H1 (cell line): ENCODE data around the gene SDC4. TPM values are rescaled to one million over a fixed set of nuclear protein-coding genes. Genes with fewer than 3 reads are reported as not detected.

Experiments used
- CTCF ChIA-PET: fragments of 300-600 bp; sonication (Branson Sonifier 250); formaldehyde crosslinking; loops from one replicate; lab custom pipeline; 2021; ENCODE audit not compliant: partially characterized antibody; lab: Charles Lee
- POLR2A ChIA-PET: fragments of 300-600 bp; sonication (Branson Sonifier 250); formaldehyde crosslinking; loops from one replicate; lab custom pipeline; 2021; ENCODE audit warnings: inconsistent platforms; ENCODE audit not compliant: partially characterized antibody; lab: Charles Lee
- DNase-seq, 2 experiments: peaks; one replicate each; pipeline versions ENCODE4 v3.0.0 to v3.0.0-alpha.2; 2010 to 2022; ENCODE audit warnings: low spot score in 2 of 2, low read depth in 1 of 2, mixed read lengths in 1 of 2
- FAIRE-seq: peaks from 2 replicates; lab custom pipeline; 2011; peaks lifted over from hg19 to GRCh38; lab: Jason Lieb, UNC
- H2AFZ ChIP-seq: 2 replicates; pipeline ENCODE4 v1.8.1; 2012; ENCODE audit warnings: low read length, inconsistent platforms
- H2AK5ac ChIP-seq: 2 replicates; pipeline ENCODE4 v1.6.1; 2013; ENCODE audit warnings: low read depth, low read length
- H2BK120ac ChIP-seq: replicated peaks from 2 replicates; pipeline ENCODE3; 2013; ENCODE audit warnings: low read depth, low read length, inconsistent platforms
- H2BK12ac ChIP-seq: 2 replicates; pipeline ENCODE4 v1.6.1; 2013; ENCODE audit warnings: low read depth, low read length
- H2BK15ac ChIP-seq: 2 replicates; pipeline ENCODE4 v1.6.1; 2013; ENCODE audit warnings: low read length
- H2BK20ac ChIP-seq: 2 replicates; pipeline ENCODE4 v1.6.1; 2013; ENCODE audit warnings: low read length
- H2BK5ac ChIP-seq: 2 replicates; pipeline ENCODE4 v1.6.1; 2013; ENCODE audit warnings: low read depth, low read length
- H3K14ac ChIP-seq: 2 replicates; pipeline ENCODE4 v1.6.1; 2013; ENCODE audit warnings: inconsistent platforms; ENCODE audit not compliant: insufficient read length
- H3K18ac ChIP-seq: 2 replicates; pipeline ENCODE4 v1.6.1; 2013; ENCODE audit warnings: low read length; ENCODE audit errors: extremely low read depth
- H3K23ac ChIP-seq: 2 replicates; pipeline ENCODE4 v1.6.1; 2013; ENCODE audit warnings: inconsistent platforms; ENCODE audit not compliant: insufficient read length
- H3K23me2 ChIP-seq: 2 replicates; pipeline ENCODE4 v1.6.1; 2013; ENCODE audit warnings: low read depth, low read length
- H3K27ac ChIP-seq: 2 replicates; pipeline ENCODE4 v1.6.1; 2011; ENCODE audit warnings: low read depth, low read length, inconsistent platforms
- H3K27me3 ChIP-seq, 4 experiments: replicated peaks in 1 of 4; 1 replicate in 1 of 4; 2 replicates in 3 of 4; pipeline versions ENCODE4 v1.6.1 to v1.8.1; 2011 to 2013; ENCODE audit warnings: low read length in 3 of 4, mild to moderate bottlenecking in 3 of 4, inconsistent platforms in 2 of 4, mixed read lengths in 2 of 4, moderate library complexity in 1 of 4; ENCODE audit not compliant: control insufficient read depth in 3 of 4, insufficient read depth in 3 of 4; ENCODE audit errors: extremely low read depth in 1 of 4
- H3K36me3 ChIP-seq, 4 experiments: 2 replicates each; pipeline versions ENCODE4 v1.6.1 to v1.8.1; 2011 to 2013; ENCODE audit warnings: mild to moderate bottlenecking in 4 of 4, low read length in 3 of 4, moderate library complexity in 2 of 4, control low read depth in 1 of 4, inconsistent platforms in 1 of 4; ENCODE audit not compliant: insufficient read depth in 4 of 4, control insufficient read depth in 2 of 4
- H3K4ac ChIP-seq: replicated peaks from 2 replicates; pipeline ENCODE3; 2013; ENCODE audit warnings: low read length, low read depth, mixed read lengths, inconsistent platforms; ENCODE audit not compliant: insufficient read length
- H3K4me1 ChIP-seq, 4 experiments: replicated peaks in 1 of 4; 1 replicate in 1 of 4; 2 replicates in 3 of 4; pipeline versions ENCODE4 v1.6.1 to v1.8.1; 2011 to 2013; ENCODE audit warnings: low read length in 3 of 4, inconsistent platforms in 2 of 4, mixed read lengths in 1 of 4; ENCODE audit not compliant: insufficient read depth in 4 of 4, control insufficient read depth in 3 of 4
- H3K4me2 ChIP-seq, 2 experiments: 2 replicates each; pipeline versions ENCODE4 v1.6.1 to v1.8.1; 2011 to 2013; ENCODE audit warnings: low read depth in 2 of 2, low read length in 2 of 2, control low read depth in 1 of 2, inconsistent platforms in 1 of 2, mild to moderate bottlenecking in 1 of 2; ENCODE audit not compliant: insufficient read depth in 1 of 2
- H3K4me3 ChIP-seq, 4 experiments: fragments of 200-600, 300-600 bp in 1 of 4; sonication (generic), shearing (Covaris generic), sonication (Bioruptor Twin) in 1 of 4; 2 replicates each; pipeline versions ENCODE4 v1.5.1 to v1.8.1; 2011 to 2016; ENCODE audit warnings: low read length in 4 of 4, low read depth in 3 of 4, control low read depth in 2 of 4, inconsistent platforms in 2 of 4, mild to moderate bottlenecking in 2 of 4, mixed read lengths in 1 of 4, moderate library complexity in 1 of 4; ENCODE audit not compliant: insufficient read depth in 2 of 4; ENCODE audit errors: extremely low read depth in 1 of 4
- H3K56ac ChIP-seq: replicated peaks from 2 replicates; pipeline ENCODE3; 2013; ENCODE audit warnings: low read depth, mild to moderate bottlenecking, mixed read lengths, low read length, inconsistent platforms; ENCODE audit not compliant: insufficient read length
- H3K79me1 ChIP-seq: 2 replicates; pipeline ENCODE4 v1.6.1; 2013; ENCODE audit warnings: low read depth, low read length, control low read depth
- H3K79me2 ChIP-seq, 2 experiments: 2 replicates each; pipeline versions ENCODE4 v1.6.1 to v1.8.1; 2012 to 2013; ENCODE audit warnings: low read length in 2 of 2, mild to moderate bottlenecking in 2 of 2, inconsistent platforms in 1 of 2; ENCODE audit not compliant: insufficient read depth in 2 of 2, control insufficient read depth in 1 of 2
- H3K9ac ChIP-seq, 4 experiments: replicated peaks in 1 of 4; 1 replicate in 1 of 4; 2 replicates in 3 of 4; pipeline versions ENCODE4 v1.6.1 to v1.8.1; 2011 to 2013; ENCODE audit warnings: low read depth in 3 of 4, low read length in 3 of 4, control low read depth in 2 of 4, mild to moderate bottlenecking in 2 of 4, moderate library complexity in 2 of 4, inconsistent platforms in 1 of 4; ENCODE audit errors: extremely low read depth in 1 of 4
- H3K9me3 ChIP-seq, 2 experiments: 2 replicates each; pipeline versions ENCODE4 v1.6.1 to v1.8.1; 2012 to 2013; ENCODE audit warnings: mild to moderate bottlenecking in 2 of 2, moderate library complexity in 2 of 2, control low read depth in 1 of 2, inconsistent platforms in 1 of 2, low read depth in 1 of 2, low read length in 1 of 2, mixed read lengths in 1 of 2; ENCODE audit not compliant: insufficient read depth in 2 of 2
- H4K20me1 ChIP-seq, 2 experiments: replicated peaks in 1 of 2; 2 replicates each; pipeline versions ENCODE3 to v1.8.1; 2011 to 2013; ENCODE audit warnings: inconsistent platforms in 2 of 2, low read length in 2 of 2, mild to moderate bottlenecking in 1 of 2; ENCODE audit not compliant: insufficient read depth in 2 of 2, control insufficient read depth in 1 of 2
- H4K5ac ChIP-seq: 2 replicates; pipeline ENCODE4 v1.6.1; 2013; ENCODE audit warnings: low read length, low read depth, mixed read lengths, inconsistent platforms; ENCODE audit not compliant: insufficient read length
- H4K8ac ChIP-seq: 2 replicates; pipeline ENCODE4 v1.8.0; 2013; ENCODE audit warnings: mild to moderate bottlenecking, moderate library complexity, low read length, inconsistent platforms; ENCODE audit not compliant: insufficient read depth; ENCODE audit errors: extremely low read depth
- H4K91ac ChIP-seq: replicated peaks from 2 replicates; pipeline ENCODE3; 2013; ENCODE audit warnings: low read length, mixed read lengths, inconsistent platforms; ENCODE audit not compliant: insufficient read length
- EP300 ChIP-seq, 2 experiments: IDR thresholded peaks; 1 replicate in 1 of 2; 2 replicates in 1 of 2; pipeline ENCODE4 v1.6.1; 2011 to 2012; ENCODE audit warnings: low read depth in 2 of 2, low read length in 2 of 2, mild to moderate bottlenecking in 2 of 2, borderline replicate concordance in 1 of 2, inconsistent platforms in 1 of 2, moderate library complexity in 1 of 2
- WGBS, 2 experiments: shearing (Covaris generic) in 1 of 2; methylation state at CpG; one replicate each; pipeline versions ENCODE4 v1.1.6 to v1.1.7; 2013 to 2015; ENCODE audit warnings: low lambda C conversion rate in 2 of 2, mixed read lengths in 2 of 2, inconsistent platforms in 1 of 2, low coverage in 1 of 2, missing lambda C conversion rate in 1 of 2; ENCODE audit not compliant: insufficient replicate concordance in 2 of 2, insufficient coverage in 1 of 2, insufficient read length in 1 of 2; ENCODE audit errors: extremely low coverage in 1 of 2, missing lambda C conversion rate in 1 of 2; 5-methylcytosine and 5-hydroxymethylcytosine counted together
- polyA plus RNA-seq, 7 experiments: library from polyadenylated mRNA; depleted of rRNA in 3 of 7; stranded (reverse) in 5 of 7; unstranded in 2 of 7; fragments of >200 nt in 5 of 7; fragments of 200-250 nt in 2 of 7; gene quantifications; 1 replicate in 5 of 7; 2 replicates in 1 of 7; 4 replicates in 1 of 7; pipeline versions ENCODE4 v1.2.1 to v1.2.3, GENCODE V29; 2011 to 2013; ENCODE audit warnings: missing spikeins in 2 of 7, mixed read lengths in 2 of 7
- total RNA-seq: library from RNA; stranded (reverse); fragmentation: NEBNext Ultra II Directional; extraction: Animal tissue kit (Norgen Biotek cat#: 25700); gene quantifications from 2 replicates; pipeline ENCODE4 v1.2.1, GENCODE V29; 2021

SDC4 gene
- total and polyA plus RNA-seq, 2 of the 8 experiments (the other 6 are each of a cell fraction or from before 2014, with no cell fraction given) = 34.6 to 60.2 TPM

GRCh38 chr20:45290677-45291355 lies 57.4 kb downstream of the SDC4 start:
- H3K27me3 ChIP-seq = peaks cover 0 to 20% (median 11%) of the 10 kb centered on the region in 4 experiments; a peak in 6 of 7 replicates
- H3K27ac ChIP-seq = no peak overlapping the region
- 0 out of 8 replicates have a peak, but pooled peaks cover 0 to 3% (median 0%) of the 10 kb centered on the region in 4 experiments for H3K36me3 ChIP-seq
- H3K79me2 ChIP-seq = no peaks in the 10 kb centered on the region
- H2BK15ac ChIP-seq = peak overlapping the region; percentile 75; the same call in 1 of the 2 replicates
- 33% methylated on average over 8 of the region's 8 CpGs; no CpG with 5 or more reads in 1 of the 2 experiments for WGBS, 2 experiments
- 0 out of 2 replicates have a peak overlapping the region, but pooled peaks have one; percentile 30 for H2BK5ac ChIP-seq
- peak; percentile 65 to 90 for DNase-seq
- H4K91ac ChIP-seq = no peak overlapping the region
- peaks cover 7% of the 10 kb centered on the region; the same call in 1 of the 2 replicates for H3K23me2 ChIP-seq
- no peak overlapping the region for H3K18ac ChIP-seq
- no peak overlapping the region for H2AK5ac ChIP-seq
- H3K14ac ChIP-seq = no peak overlapping the region
- no peak overlapping the region for H3K9ac ChIP-seq
- H4K8ac ChIP-seq = no peak overlapping the region
- FAIRE-seq = peak; percentile 72
- peak overlapping the region; percentile 87 for H2AFZ ChIP-seq
- ChIA-PET POLR2A (no interaction called here), CTCF (interaction anchor here (0.6 to 6.2 kb wide), 52 partner anchors 8 to 611 kb away, joined by 3 to 104 read pairs (median 4); partner anchors contain the start of genes KCNS1, MATN4, RBPJL and SEMG1)
- peaks cover 0 to 3% (median 0%) of the 10 kb centered on the region in 4 experiments; a peak in 3 of 7 replicates for H3K4me1 ChIP-seq
- no peaks in the 10 kb centered on the region for H4K20me1 ChIP-seq
- no peak overlapping the region for H3K4me3 ChIP-seq
- peaks cover 8 to 12% of the 10 kb centered on the region in 2 experiments for H3K9me3 ChIP-seq
- H4K5ac ChIP-seq = no peak overlapping the region
- H3K4me2 ChIP-seq = no peak overlapping the region
- H3K56ac ChIP-seq = no peak overlapping the region
- H3K79me1 ChIP-seq = no peaks in the 10 kb centered on the region
- peak overlapping the region; percentile 4; the same call in 1 of the 2 replicates for H2BK12ac ChIP-seq
- no peak overlapping the region for H2BK20ac ChIP-seq
- H2BK120ac ChIP-seq = no peak overlapping the region
- no peak overlapping the region for H3K4ac ChIP-seq
- H3K23ac ChIP-seq = no peak overlapping the region
- TF ChIP-seq EP300 (IDR thresholded peaks at IDR 0.05; ENCODE audit: borderline replicate concordance in 1 of 2, low read depth in 2 of 2, low read length in 2 of 2) = no peak; a peak in 1 of 3 replicates
